Ramos (cell line): ENCODE data around the gene SERPINA5.

Experiments
- in situ Hi-C: fragments of 300-500 bp; cut with MboI; formaldehyde crosslinking; loops from one replicate; pipeline ENCODE4 v1.14.3; 2022; ENCODE audit warnings: low sequenced_read_pairs; ENCODE audit not compliant: unreplicated experiment

The SERPINA5 gene

DNA sequence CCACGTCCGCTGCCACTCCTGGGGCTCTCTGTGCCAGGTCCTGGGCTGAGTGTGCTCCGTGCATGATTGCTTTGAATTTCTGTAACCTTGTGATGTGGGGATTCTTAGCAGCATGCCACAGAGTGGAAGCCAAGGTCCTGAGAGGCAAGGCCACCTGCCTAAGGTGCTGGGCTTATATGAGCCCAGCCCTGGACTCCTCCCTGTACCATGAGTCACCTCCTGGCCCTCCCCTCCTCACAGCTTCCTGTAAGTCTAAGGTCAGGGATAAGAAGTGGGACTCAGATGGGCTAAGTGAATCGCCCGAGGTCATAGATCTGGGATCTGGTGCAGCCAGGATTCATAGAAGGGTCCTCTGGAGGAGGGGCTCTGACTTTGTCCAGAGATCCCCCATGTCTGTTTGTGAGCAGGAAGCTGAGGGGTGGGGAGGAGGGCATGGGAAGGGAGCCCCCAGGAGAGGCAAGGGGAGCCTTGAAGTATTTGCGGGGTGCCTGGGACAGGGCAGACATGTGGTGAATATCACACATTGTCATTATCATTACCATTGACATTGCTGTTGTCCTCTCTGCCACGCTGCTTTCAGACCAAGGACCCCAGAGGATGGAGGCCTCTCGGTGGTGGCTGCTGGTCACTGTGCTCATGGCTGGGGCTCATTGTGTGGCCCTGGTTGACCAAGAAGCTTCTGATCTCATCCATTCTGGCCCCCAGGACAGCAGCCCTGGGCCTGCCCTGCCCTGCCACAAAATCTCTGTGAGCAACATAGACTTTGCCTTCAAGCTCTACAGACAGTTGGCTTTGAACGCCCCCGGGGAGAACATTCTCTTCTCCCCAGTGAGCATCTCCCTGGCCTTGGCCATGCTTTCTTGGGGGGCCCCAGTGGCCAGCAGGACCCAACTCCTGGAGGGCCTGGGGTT is 59.8 kb downstream of the SERPINA5 start:
- in situ Hi-C loops = no loop called here

GRCh38 chr14:94641632-94641955 is 60.4 kb downstream of the SERPINA5 start:
- in situ Hi-C loops = no loop called here
